ENCODE data around the gene CDH19.
"Not testable (repeated sequence)": the region's sequence is repeated elsewhere in the genome, so short reads cannot be mapped to it uniquely, and the experiment has no call there.

Gene CDH19

DNA sequence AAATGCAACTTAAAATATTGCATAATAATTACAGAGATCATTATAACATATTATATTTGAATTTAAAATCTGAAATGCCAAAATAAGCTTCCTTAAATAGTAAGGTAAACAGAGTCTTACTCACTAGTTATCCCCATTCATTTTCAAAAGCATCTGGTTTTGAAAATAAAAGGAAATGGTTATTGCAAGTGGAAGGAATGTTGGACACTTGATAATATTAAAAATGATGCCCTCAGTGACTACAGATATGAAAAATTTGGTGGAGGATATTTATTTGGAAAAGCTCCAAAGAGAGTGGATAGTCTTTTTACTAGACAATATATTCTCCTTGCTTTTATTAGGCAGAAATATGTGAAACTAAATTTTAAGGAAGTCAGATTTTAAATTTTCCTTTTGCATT is 39.7 kb downstream of the CDH19 start:
- DNase-seq, result no peak

DNA sequence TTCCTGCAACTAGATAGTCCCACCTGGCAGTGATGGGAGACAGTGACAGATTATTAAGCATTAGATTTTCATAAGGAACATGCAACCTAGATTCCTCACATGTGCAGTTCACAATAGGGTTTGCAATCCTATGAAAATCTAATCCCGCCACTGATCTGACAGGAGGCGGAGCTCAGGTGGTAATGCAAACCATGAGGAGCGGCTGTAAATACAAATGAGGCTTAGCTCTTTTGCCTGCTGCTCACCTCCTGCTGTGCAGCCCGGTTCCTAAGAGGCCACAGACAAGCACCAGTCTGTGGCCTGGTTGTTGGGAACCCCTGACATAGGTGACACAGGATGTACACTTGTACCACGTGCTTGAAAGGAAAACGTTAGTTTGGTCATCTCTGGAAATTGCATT is 41.6 kb downstream of the CDH19 start:
- DNase-seq, result peak; percentile 59

DNA sequence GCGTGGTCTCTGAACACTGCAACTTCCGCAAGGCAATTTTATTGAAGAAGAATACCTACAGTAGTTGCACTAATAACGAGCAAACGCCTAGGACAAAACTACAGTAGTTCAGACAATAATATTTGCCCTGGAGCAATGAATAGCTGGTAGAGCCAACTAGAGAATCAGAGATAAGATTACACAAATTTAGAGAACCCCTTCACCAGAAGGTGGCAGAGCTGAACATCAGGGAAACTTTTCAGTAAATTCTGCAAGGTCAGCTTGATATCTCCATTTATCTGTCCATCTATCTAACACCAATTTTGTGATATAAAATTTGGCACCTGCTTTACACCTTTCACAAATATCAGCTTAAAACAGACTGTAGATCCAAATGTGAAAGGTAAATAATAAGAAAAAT is 43.8 kb downstream of the CDH19 start:
- DNase-seq, result peak; percentile 58

GRCh38 chr18:66558773-66559172 is 45.1 kb downstream of the CDH19 start:
- DNase-seq, result no peak

- DNase-seq, result no peak
These were observed 46.8 kb downstream of the CDH19 start for GRCh38 chr18:66557091-66557490.

GRCh38 chr18:66555585-66555984 is 48.3 kb downstream of the CDH19 start:
- no peak for DNase-seq

DNA sequence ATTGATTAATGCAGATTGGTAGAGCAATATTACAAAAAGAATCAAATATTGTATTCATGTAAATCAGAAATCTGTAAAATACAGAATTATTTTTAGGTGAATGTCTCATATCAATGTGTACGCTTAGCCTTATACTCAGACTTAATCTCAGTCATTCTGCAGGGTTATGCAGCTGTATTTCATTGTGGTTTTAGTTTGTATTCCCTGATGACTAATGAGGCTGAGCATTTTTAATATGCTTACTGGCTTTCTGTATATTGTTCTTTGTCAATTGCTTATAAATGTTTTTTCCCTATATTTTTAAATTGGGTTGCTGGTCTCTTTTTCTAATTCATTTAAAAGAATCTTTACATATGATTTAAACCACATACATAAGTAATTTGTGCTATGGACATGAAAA is 50.1 kb downstream of the CDH19 start:
- DNase-seq, result no peak

DNA sequence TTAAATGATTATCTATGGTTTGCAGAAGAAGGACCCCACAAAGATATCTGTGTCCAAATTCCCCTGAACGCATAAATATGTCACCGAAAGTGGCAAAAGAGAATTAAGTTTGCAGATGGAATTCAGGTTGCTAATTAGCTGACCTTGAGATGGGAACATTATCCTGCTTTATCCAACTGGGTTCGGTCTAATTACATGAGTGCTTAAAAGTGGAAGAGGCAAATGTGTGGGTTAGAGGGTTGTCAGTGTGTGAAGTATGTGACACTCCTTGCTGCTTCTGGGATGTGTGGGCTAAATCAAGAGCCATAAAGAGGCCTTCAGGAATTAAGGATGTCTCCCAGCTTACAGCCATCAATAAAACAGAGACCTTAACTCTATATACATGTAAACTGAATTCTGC is 53.5 kb downstream of the CDH19 start:
- DNase-seq, result peak; percentile 28

GRCh38 chr18:66548747-66549146 is 55.1 kb downstream of the CDH19 start:
- DNase-seq, result peak; percentile 45

DNA sequence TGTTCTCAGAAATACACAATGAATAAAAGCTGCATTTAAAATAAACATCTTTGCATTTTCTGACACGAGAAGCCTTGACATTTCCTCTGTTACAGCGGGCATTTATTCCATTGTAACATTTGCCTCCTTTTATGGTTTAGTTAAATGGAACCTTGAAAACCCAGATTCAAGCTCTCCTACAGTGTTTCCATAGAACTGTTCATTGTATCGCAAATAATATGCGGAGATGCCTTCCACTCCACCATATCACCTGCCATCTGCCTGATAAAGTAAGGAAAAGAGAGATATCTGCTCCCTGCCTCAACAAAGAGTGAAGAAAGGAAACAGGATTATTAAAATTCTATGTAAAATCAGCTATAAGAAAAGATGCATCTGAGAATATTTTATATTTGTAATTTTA is 69.8 kb downstream of the CDH19 start:
- no peak for DNase-seq

- DNase-seq, result no peak
These were observed 70.2 kb downstream of the CDH19 start for GRCh38 chr18:66533693-66534092.

GRCh38 chr18:66523219-66523991 is 80.5 kb downstream of the CDH19 start:
- DNase-seq, result no peak

DNA sequence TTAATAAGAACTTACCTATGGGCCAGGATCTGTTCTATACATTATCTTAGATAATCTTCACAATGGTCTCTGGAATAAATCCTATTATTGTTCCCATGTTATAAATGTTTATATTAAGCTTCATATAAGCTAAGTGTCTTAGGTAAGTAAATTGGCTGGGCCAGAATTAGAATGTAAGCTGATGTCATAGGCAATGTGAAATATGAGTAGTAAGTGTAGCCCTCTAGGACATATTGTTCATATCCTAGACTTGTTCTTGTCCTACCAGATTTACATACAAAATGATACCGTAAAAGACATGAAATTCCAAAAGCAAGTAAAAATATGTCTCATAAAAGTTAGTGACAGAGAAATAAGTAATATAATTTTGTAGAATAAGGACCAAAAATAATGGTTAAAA is 89.9 kb downstream of the CDH19 start:
- DNase-seq, result no peak

- no peak for DNase-seq
These were observed 92.1 kb downstream of the CDH19 start for GRCh38 chr18:66511792-66512191.

DNA sequence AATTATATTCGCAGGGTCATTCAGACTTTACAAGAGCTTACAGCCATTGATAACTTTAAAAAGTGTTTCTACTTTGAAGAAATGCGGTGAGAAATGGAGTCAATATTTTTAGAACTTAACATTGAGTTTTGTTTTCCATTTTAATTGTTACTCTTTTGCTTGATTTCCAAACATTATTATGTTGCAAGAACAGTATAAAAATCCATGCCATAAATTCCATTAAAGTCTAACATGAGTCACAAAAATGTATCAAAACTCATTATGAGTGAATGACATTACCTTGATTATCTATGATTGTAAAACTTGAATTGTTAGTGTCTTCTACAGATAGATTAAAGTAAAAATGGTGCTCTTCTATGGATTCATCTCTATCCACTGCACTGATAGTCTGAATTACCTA is 92.6 kb downstream of the CDH19 start:
- DNase-seq, result no peak

DNA sequence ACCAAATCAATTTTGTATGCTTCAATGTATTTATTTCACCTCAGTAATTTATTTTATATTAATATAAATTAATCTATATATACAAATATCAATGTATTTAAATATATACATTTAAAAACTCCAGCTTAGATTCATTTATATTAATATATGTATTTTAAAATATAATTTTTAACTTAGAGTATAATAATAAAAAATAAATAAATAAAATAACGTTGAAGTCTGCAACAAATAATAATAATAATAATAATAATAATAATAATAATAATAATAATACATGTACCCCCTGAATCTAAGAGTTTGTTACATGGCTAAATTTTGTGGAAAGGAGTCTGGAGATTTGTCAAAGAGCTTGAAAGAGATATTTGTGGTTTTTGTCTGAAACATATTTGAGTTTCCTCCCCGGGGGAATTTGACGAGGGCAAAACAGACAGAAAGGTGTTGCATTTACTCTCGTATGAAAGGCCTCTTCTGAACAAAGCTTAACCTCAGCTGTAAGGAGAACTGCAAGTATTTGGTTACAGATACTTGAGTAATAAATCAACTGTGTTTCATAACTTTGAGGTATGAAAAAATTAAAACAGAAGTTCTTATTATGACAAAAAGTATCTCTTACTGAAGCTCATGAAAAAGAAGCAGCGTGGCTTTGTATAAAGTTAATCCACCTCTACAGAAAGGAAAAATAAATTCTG is 93.4 kb downstream of the CDH19 start:
- DNase-seq, result no peak

GRCh38 chr18:66508937-66509336 is 95.0 kb downstream of the CDH19 start:
- DNase-seq, result no peak

- no peak for DNase-seq
These were observed 97.7 kb downstream of the CDH19 start for GRCh38 chr18:66506178-66506577.

GRCh38 chr18:66497351-66497750 is 106.5 kb downstream of the CDH19 start:
- DNase-seq, result no peak

- DNase-seq, result peak; percentile 88
These were observed 108.0 kb downstream of the CDH19 start for GRCh38 chr18:66495844-66496243.

DNA sequence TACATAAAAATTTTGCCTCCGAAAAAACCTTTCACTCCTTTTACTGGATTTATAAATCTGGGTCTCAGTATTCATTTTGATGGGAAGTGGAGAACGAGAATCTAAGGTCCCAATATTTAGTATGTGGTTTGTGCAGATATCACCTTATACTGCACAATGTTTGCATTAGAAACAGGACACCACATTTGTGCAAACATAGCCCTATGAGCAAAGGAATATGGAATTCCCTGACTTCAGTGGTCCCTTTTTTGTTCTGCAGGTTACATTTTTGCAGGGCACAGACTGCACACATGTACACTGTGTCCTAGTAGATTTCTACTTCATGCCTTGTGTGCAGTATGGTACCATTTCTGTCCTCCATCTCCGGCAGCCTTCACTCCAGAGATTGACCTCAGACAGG is 130.0 kb downstream of the CDH19 start:
- no peak for DNase-seq

GRCh38 chr18:66466184-66466583 is 137.7 kb downstream of the CDH19 start:
- not testable (repeated sequence) for DNase-seq

DNA sequence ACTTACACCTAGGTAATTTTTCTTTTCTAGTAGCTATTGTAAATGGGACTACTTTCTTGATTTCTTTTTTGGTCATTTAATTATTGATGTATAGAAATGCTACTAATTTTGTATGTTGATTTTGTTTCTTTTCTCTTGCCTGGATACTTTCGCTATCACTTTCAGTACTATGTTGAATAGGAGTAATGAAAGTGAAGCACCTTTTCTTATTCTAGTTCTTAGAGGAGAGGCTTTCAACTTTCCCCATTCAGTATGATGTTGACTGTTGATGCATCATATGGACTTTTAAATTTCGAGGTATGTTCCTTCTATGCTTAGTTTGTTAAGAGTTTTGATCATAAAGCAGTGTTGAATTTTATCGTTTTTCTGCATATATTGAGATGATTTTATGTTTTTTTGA is 142.5 kb downstream of the CDH19 start:
- no peak for DNase-seq

GRCh38 chr18:66457245-66457644 is 146.6 kb downstream of the CDH19 start:
- DNase-seq, result no peak

Measured in NCI-H82 (cell line).